RWPE1 (cell line): ENCODE results near the gene DMD.

Experiments used
- CTCF ChIA-PET: fragments of 350-600 bp; sonication (Branson Sonifier 250); formaldehyde crosslinking; extraction: SDS; loops from one replicate; lab custom pipeline; 2021; lab: Yijun Ruan, JAX
- POLR2A ChIA-PET: fragments of 400-600 bp; formaldehyde crosslinking; extraction: SDS; loops from one replicate; lab custom pipeline; 2020; ENCODE audit warnings: antibody characterized with exemption; ENCODE audit not compliant: low non-redundant PET; lab: Yijun Ruan, JAX
- DNase-seq: peaks from one replicate; pipeline ENCODE4 v3.0.0; 2012; ENCODE audit warnings: low spot score
- H3K27ac ChIP-seq: fragments of 450-650 bp; 2 replicates; pipeline ENCODE4 v1.5.1; 2017
- TF ChIP-seq, protein P1 (sequence below): fragments of 450-650 bp; conservative IDR thresholded peaks from 2 replicates; pipeline ENCODE4 v1.5.1; 2017; ENCODE audit warnings: low read depth, mild to moderate bottlenecking

DMD gene

DNA sequence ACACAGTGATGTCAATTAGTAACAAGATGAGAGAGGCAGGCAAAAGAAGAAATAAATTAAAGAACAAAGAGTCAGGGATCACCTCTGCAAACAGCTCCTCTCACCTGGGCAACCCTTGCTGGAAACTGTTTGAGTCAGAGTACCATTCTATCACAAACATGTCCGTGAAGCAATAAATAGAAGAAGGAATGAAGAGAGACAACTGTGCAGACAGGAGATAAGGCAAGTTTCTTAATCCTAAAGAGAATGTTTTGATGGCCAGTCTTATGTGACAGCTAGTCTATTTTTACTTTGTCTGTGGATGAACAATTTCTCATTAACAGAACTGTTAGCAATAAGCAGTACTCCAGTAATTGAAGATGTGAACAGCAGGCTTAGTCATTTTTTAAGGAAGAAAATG lies 422.4 kb downstream of the DMD start:
- H3K27ac ChIP-seq = no peak overlapping the region
- ChIA-PET POLR2A (no interaction called here), CTCF (no interaction called here)
- TF ChIP-seq, protein P1, sequence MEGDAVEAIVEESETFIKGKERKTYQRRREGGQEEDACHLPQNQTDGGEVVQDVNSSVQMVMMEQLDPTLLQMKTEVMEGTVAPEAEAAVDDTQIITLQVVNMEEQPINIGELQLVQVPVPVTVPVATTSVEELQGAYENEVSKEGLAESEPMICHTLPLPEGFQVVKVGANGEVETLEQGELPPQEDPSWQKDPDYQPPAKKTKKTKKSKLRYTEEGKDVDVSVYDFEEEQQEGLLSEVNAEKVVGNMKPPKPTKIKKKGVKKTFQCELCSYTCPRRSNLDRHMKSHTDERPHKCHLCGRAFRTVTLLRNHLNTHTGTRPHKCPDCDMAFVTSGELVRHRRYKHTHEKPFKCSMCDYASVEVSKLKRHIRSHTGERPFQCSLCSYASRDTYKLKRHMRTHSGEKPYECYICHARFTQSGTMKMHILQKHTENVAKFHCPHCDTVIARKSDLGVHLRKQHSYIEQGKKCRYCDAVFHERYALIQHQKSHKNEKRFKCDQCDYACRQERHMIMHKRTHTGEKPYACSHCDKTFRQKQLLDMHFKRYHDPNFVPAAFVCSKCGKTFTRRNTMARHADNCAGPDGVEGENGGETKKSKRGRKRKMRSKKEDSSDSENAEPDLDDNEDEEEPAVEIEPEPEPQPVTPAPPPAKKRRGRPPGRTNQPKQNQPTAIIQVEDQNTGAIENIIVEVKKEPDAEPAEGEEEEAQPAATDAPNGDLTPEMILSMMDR = no peak
- no peak for DNase-seq

DNA sequence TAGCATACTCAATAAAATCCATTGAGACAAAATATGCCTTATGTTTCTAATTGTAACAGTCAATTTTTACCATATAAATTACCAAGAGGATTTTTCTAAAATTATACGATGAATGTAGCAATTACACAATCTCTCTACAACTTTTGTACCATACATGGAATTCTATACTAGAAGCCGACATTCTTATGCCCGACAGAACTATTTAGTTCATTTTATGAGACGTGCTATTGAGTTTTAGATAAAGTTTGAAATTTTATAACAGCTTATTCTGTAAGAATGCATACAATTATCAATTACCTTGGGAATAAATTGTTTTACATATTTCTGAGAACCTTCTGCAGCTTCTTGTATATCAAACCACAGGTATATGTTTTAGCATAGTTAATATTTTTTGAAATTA lies 431.2 kb downstream of the DMD start:
- DNase-seq = no peak
- POLR2A ChIA-PET = no interaction called here
- CTCF ChIA-PET = no interaction called here
- TF ChIP-seq, protein P1 = no peak
- no peak overlapping the region for H3K27ac ChIP-seq

DNA sequence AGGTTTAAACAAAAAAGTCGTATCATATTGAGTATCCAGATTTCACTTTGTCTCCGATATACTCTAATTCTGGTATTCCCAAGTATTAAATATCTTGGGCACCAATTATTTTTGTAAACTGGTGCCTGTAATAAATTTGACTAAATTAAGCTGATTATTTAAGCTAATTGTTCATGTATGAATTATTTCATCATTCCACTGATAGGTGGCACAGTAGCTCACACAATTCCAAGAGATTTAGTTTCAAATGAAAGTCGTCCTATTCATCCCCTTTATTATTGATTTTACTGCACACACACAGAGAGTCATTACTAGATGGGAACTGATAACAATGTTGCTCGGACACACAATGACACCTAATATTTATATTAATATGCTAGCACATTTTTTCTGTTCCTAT lies 432.4 kb downstream of the DMD start:
- TF ChIP-seq, protein P1 = no peak
- DNase-seq = no peak
- POLR2A ChIA-PET = no interaction called here
- CTCF ChIA-PET = interaction anchor here (0.5 kb wide), 1 partner anchor 474 kb away, joined by 3 read pairs; no protein-coding TSS in a partner anchor
- no peak overlapping the region for H3K27ac ChIP-seq

DNA sequence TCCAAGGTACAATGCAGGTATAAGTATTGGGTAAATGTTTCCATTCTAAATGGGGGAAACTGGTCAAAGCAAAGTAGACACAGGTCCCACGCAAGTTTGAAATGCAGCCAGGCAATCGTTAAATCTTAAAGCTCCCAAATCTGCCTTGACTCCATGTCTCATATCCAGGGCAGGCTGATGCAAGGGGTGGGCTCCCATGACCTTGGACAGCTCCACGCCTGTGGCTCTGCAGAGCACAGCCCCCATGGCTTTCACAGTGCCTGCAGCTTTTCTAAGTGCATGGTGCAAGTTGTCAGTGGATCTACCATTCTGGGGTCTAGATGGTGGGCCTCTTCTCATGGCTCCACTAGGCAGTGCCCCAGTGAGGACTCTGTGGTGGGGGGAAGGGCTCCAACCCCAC lies 436.4 kb downstream of the DMD start:
- POLR2A ChIA-PET = no interaction called here
- CTCF ChIA-PET = no interaction called here
- TF ChIP-seq, protein P1 = no peak
- no peak for DNase-seq
- no peak overlapping the region for H3K27ac ChIP-seq

DNA sequence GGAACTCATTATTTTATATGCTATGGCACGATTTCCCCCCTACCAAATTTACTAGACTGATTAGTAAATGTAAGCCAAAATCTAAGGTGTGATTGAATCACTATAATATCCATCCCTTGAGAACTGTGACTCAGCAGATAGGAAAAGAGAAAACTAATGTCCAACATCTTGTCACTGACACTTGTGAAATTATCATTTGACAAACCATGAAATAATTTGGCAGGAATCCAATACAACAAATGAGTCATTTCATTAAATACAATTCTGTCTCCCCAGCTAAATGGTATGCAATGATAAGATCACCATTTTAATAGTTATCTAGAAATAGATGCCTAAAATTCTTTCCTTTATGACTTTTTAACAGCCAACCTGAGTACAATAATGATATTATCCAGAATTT lies 462.3 kb downstream of the DMD start:
- H3K27ac ChIP-seq = no peak overlapping the region
- DNase-seq = no peak
- TF ChIP-seq, protein P1 = no peak
- POLR2A ChIA-PET = no interaction called here
- CTCF ChIA-PET = no interaction called here

DNA sequence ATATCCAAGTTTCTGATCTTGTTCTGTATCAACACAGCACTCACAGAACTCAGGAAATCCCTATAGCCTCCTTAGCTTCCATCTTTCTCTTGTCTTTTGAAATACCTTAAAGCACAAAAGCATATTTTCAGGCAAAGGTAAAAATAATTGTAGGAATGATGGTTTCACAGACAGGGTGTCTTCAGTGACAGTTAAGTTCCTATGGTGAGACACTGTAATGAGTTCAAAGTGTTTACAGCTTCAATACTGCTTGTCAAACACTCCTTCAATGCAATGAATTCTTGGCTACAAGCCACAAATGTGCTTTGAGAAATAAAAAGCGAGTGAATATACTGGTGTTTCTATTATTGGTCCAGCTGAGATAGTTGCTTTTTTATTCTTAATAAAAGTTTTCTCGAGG lies 466.0 kb downstream of the DMD start:
- DNase-seq = no peak
- POLR2A ChIA-PET = no interaction called here
- H3K27ac ChIP-seq = no peak overlapping the region
- TF ChIP-seq, protein P1 = no peak
- CTCF ChIA-PET = no interaction called here

DNA sequence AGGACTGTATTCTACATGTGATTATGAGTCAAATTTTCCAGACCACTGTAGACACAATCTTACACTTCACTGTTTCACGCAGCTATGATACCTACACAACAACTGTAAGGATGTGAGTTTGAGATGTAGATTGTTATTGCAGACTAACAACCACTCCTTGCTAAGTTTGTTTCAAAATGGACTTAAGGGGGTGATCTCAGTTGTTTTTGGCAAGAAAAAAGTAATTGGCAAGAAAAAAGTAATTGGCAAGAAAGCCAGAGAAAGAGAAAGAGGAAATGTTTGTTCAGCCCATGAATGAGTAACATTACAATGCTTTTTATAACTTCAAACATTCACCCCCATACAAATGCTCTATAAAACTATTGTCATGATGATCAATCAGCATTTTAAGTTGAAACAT lies 466.4 kb downstream of the DMD start:
- no peak overlapping the region for H3K27ac ChIP-seq
- ChIA-PET POLR2A (no interaction called here), CTCF (no interaction called here)
- DNase-seq = no peak
- TF ChIP-seq, protein P1 = no peak
